Loucy (cell line): ENCODE data around the gene ANO2.

Experiments
- EZH2phosphoT487 ChIP-seq: fragments of 200-600 bp; IDR thresholded peaks from 2 replicates; pipeline ENCODE4 v1.6.1; 2018; ENCODE audit warnings: antibody characterized with exemption, mild to moderate bottlenecking, moderate library complexity, borderline replicate concordance
- TF ChIP-seq, protein P1 (sequence below): fragments of 200-600 bp; sonication (generic); conservative IDR thresholded peaks from 2 replicates; pipeline ENCODE4 v1.5.1; 2014; ENCODE audit warnings: mild to moderate bottlenecking, antibody characterized with exemption, low read length

- TF ChIP-seq, protein P1, sequence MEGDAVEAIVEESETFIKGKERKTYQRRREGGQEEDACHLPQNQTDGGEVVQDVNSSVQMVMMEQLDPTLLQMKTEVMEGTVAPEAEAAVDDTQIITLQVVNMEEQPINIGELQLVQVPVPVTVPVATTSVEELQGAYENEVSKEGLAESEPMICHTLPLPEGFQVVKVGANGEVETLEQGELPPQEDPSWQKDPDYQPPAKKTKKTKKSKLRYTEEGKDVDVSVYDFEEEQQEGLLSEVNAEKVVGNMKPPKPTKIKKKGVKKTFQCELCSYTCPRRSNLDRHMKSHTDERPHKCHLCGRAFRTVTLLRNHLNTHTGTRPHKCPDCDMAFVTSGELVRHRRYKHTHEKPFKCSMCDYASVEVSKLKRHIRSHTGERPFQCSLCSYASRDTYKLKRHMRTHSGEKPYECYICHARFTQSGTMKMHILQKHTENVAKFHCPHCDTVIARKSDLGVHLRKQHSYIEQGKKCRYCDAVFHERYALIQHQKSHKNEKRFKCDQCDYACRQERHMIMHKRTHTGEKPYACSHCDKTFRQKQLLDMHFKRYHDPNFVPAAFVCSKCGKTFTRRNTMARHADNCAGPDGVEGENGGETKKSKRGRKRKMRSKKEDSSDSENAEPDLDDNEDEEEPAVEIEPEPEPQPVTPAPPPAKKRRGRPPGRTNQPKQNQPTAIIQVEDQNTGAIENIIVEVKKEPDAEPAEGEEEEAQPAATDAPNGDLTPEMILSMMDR = no peak
- no peak for TF ChIP-seq EZH2phosphoT487
These were observed 63.9 kb downstream of the ANO2 start for GRCh38 chr12:5881101-5881606.
